H1 (cell line): ENCODE data around the gene MGMT. TPM values are rescaled to one million over a fixed set of nuclear protein-coding genes. Genes with fewer than 3 reads are reported as not detected.

Experiments
- CTCF ChIA-PET: fragments of 300-600 bp; sonication (Branson Sonifier 250); formaldehyde crosslinking; loops from one replicate; lab custom pipeline; 2021; ENCODE audit not compliant: partially characterized antibody; lab: Charles Lee
- POLR2A ChIA-PET: fragments of 300-600 bp; sonication (Branson Sonifier 250); formaldehyde crosslinking; loops from one replicate; lab custom pipeline; 2021; ENCODE audit warnings: inconsistent platforms; ENCODE audit not compliant: partially characterized antibody; lab: Charles Lee
- DNase-seq, 2 experiments: peaks; one replicate each; pipeline versions ENCODE4 v3.0.0 to v3.0.0-alpha.2; 2010 to 2022; ENCODE audit warnings: low spot score in 2 of 2, low read depth in 1 of 2, mixed read lengths in 1 of 2
- FAIRE-seq: peaks from 2 replicates; lab custom pipeline; 2011; peaks lifted over from hg19 to GRCh38; lab: Jason Lieb, UNC
- H2AFZ ChIP-seq: 2 replicates; pipeline ENCODE4 v1.8.1; 2012; ENCODE audit warnings: low read length, inconsistent platforms
- H2AK5ac ChIP-seq: 2 replicates; pipeline ENCODE4 v1.6.1; 2013; ENCODE audit warnings: low read depth, low read length
- H2BK120ac ChIP-seq: replicated peaks from 2 replicates; pipeline ENCODE3; 2013; ENCODE audit warnings: low read depth, low read length, inconsistent platforms
- H2BK12ac ChIP-seq: 2 replicates; pipeline ENCODE4 v1.6.1; 2013; ENCODE audit warnings: low read depth, low read length
- H2BK15ac ChIP-seq: 2 replicates; pipeline ENCODE4 v1.6.1; 2013; ENCODE audit warnings: low read length
- H2BK20ac ChIP-seq: 2 replicates; pipeline ENCODE4 v1.6.1; 2013; ENCODE audit warnings: low read length
- H2BK5ac ChIP-seq: 2 replicates; pipeline ENCODE4 v1.6.1; 2013; ENCODE audit warnings: low read depth, low read length
- H3K14ac ChIP-seq: 2 replicates; pipeline ENCODE4 v1.6.1; 2013; ENCODE audit warnings: inconsistent platforms; ENCODE audit not compliant: insufficient read length
- H3K18ac ChIP-seq: 2 replicates; pipeline ENCODE4 v1.6.1; 2013; ENCODE audit warnings: low read length; ENCODE audit errors: extremely low read depth
- H3K23ac ChIP-seq: 2 replicates; pipeline ENCODE4 v1.6.1; 2013; ENCODE audit warnings: inconsistent platforms; ENCODE audit not compliant: insufficient read length
- H3K23me2 ChIP-seq: 2 replicates; pipeline ENCODE4 v1.6.1; 2013; ENCODE audit warnings: low read depth, low read length
- H3K27ac ChIP-seq: 2 replicates; pipeline ENCODE4 v1.6.1; 2011; ENCODE audit warnings: low read depth, low read length, inconsistent platforms
- H3K27me3 ChIP-seq, 4 experiments: replicated peaks in 1 of 4; 1 replicate in 1 of 4; 2 replicates in 3 of 4; pipeline versions ENCODE4 v1.6.1 to v1.8.1; 2011 to 2013; ENCODE audit warnings: low read length in 3 of 4, mild to moderate bottlenecking in 3 of 4, inconsistent platforms in 2 of 4, mixed read lengths in 2 of 4, moderate library complexity in 1 of 4; ENCODE audit not compliant: control insufficient read depth in 3 of 4, insufficient read depth in 3 of 4; ENCODE audit errors: extremely low read depth in 1 of 4
- H3K36me3 ChIP-seq, 4 experiments: 2 replicates each; pipeline versions ENCODE4 v1.6.1 to v1.8.1; 2011 to 2013; ENCODE audit warnings: mild to moderate bottlenecking in 4 of 4, low read length in 3 of 4, moderate library complexity in 2 of 4, control low read depth in 1 of 4, inconsistent platforms in 1 of 4; ENCODE audit not compliant: insufficient read depth in 4 of 4, control insufficient read depth in 2 of 4
- H3K4ac ChIP-seq: replicated peaks from 2 replicates; pipeline ENCODE3; 2013; ENCODE audit warnings: low read length, low read depth, mixed read lengths, inconsistent platforms; ENCODE audit not compliant: insufficient read length
- H3K4me1 ChIP-seq, 4 experiments: replicated peaks in 1 of 4; 1 replicate in 1 of 4; 2 replicates in 3 of 4; pipeline versions ENCODE4 v1.6.1 to v1.8.1; 2011 to 2013; ENCODE audit warnings: low read length in 3 of 4, inconsistent platforms in 2 of 4, mixed read lengths in 1 of 4; ENCODE audit not compliant: insufficient read depth in 4 of 4, control insufficient read depth in 3 of 4
- H3K4me2 ChIP-seq, 2 experiments: 2 replicates each; pipeline versions ENCODE4 v1.6.1 to v1.8.1; 2011 to 2013; ENCODE audit warnings: low read depth in 2 of 2, low read length in 2 of 2, control low read depth in 1 of 2, inconsistent platforms in 1 of 2, mild to moderate bottlenecking in 1 of 2; ENCODE audit not compliant: insufficient read depth in 1 of 2
- H3K4me3 ChIP-seq, 4 experiments: fragments of 200-600, 300-600 bp in 1 of 4; sonication (generic), shearing (Covaris generic), sonication (Bioruptor Twin) in 1 of 4; 2 replicates each; pipeline versions ENCODE4 v1.5.1 to v1.8.1; 2011 to 2016; ENCODE audit warnings: low read length in 4 of 4, low read depth in 3 of 4, control low read depth in 2 of 4, inconsistent platforms in 2 of 4, mild to moderate bottlenecking in 2 of 4, mixed read lengths in 1 of 4, moderate library complexity in 1 of 4; ENCODE audit not compliant: insufficient read depth in 2 of 4; ENCODE audit errors: extremely low read depth in 1 of 4
- H3K56ac ChIP-seq: replicated peaks from 2 replicates; pipeline ENCODE3; 2013; ENCODE audit warnings: low read depth, mild to moderate bottlenecking, mixed read lengths, low read length, inconsistent platforms; ENCODE audit not compliant: insufficient read length
- H3K79me1 ChIP-seq: 2 replicates; pipeline ENCODE4 v1.6.1; 2013; ENCODE audit warnings: low read depth, low read length, control low read depth
- H3K79me2 ChIP-seq, 2 experiments: 2 replicates each; pipeline versions ENCODE4 v1.6.1 to v1.8.1; 2012 to 2013; ENCODE audit warnings: low read length in 2 of 2, mild to moderate bottlenecking in 2 of 2, inconsistent platforms in 1 of 2; ENCODE audit not compliant: insufficient read depth in 2 of 2, control insufficient read depth in 1 of 2
- H3K9ac ChIP-seq, 4 experiments: replicated peaks in 1 of 4; 1 replicate in 1 of 4; 2 replicates in 3 of 4; pipeline versions ENCODE4 v1.6.1 to v1.8.1; 2011 to 2013; ENCODE audit warnings: low read depth in 3 of 4, low read length in 3 of 4, control low read depth in 2 of 4, mild to moderate bottlenecking in 2 of 4, moderate library complexity in 2 of 4, inconsistent platforms in 1 of 4; ENCODE audit errors: extremely low read depth in 1 of 4
- H3K9me3 ChIP-seq, 2 experiments: 2 replicates each; pipeline versions ENCODE4 v1.6.1 to v1.8.1; 2012 to 2013; ENCODE audit warnings: mild to moderate bottlenecking in 2 of 2, moderate library complexity in 2 of 2, control low read depth in 1 of 2, inconsistent platforms in 1 of 2, low read depth in 1 of 2, low read length in 1 of 2, mixed read lengths in 1 of 2; ENCODE audit not compliant: insufficient read depth in 2 of 2
- H4K20me1 ChIP-seq, 2 experiments: replicated peaks in 1 of 2; 2 replicates each; pipeline versions ENCODE3 to v1.8.1; 2011 to 2013; ENCODE audit warnings: inconsistent platforms in 2 of 2, low read length in 2 of 2, mild to moderate bottlenecking in 1 of 2; ENCODE audit not compliant: insufficient read depth in 2 of 2, control insufficient read depth in 1 of 2
- H4K5ac ChIP-seq: 2 replicates; pipeline ENCODE4 v1.6.1; 2013; ENCODE audit warnings: low read length, low read depth, mixed read lengths, inconsistent platforms; ENCODE audit not compliant: insufficient read length
- H4K8ac ChIP-seq: 2 replicates; pipeline ENCODE4 v1.8.0; 2013; ENCODE audit warnings: mild to moderate bottlenecking, moderate library complexity, low read length, inconsistent platforms; ENCODE audit not compliant: insufficient read depth; ENCODE audit errors: extremely low read depth
- H4K91ac ChIP-seq: replicated peaks from 2 replicates; pipeline ENCODE3; 2013; ENCODE audit warnings: low read length, mixed read lengths, inconsistent platforms; ENCODE audit not compliant: insufficient read length
- CTBP2 ChIP-seq: IDR thresholded peaks from 2 replicates; pipeline ENCODE4 v1.7.0; 2011; ENCODE audit warnings: borderline replicate concordance, mild to moderate bottlenecking, moderate library complexity, mixed read lengths, low read length; ENCODE audit not compliant: insufficient read depth, insufficient read length
- RBBP5 ChIP-seq: IDR thresholded peaks from 2 replicates; pipeline ENCODE4 v1.7.1; 2012; ENCODE audit warnings: low read depth, mild to moderate bottlenecking, inconsistent platforms, low read length, moderate library complexity, borderline replicate concordance
- TEAD4 ChIP-seq: IDR thresholded peaks from 2 replicates; pipeline ENCODE4 v1.6.1; 2012; ENCODE audit warnings: low read depth, low read length, inconsistent platforms, mixed read lengths
- WGBS, 2 experiments: shearing (Covaris generic) in 1 of 2; methylation state at CpG; one replicate each; pipeline versions ENCODE4 v1.1.6 to v1.1.7; 2013 to 2015; ENCODE audit warnings: low lambda C conversion rate in 2 of 2, mixed read lengths in 2 of 2, inconsistent platforms in 1 of 2, low coverage in 1 of 2, missing lambda C conversion rate in 1 of 2; ENCODE audit not compliant: insufficient replicate concordance in 2 of 2, insufficient coverage in 1 of 2, insufficient read length in 1 of 2; ENCODE audit errors: extremely low coverage in 1 of 2, missing lambda C conversion rate in 1 of 2; 5-methylcytosine and 5-hydroxymethylcytosine counted together
- polyA plus RNA-seq, 7 experiments: library from polyadenylated mRNA; depleted of rRNA in 3 of 7; stranded (reverse) in 5 of 7; unstranded in 2 of 7; fragments of >200 nt in 5 of 7; fragments of 200-250 nt in 2 of 7; gene quantifications; 1 replicate in 5 of 7; 2 replicates in 1 of 7; 4 replicates in 1 of 7; pipeline versions ENCODE4 v1.2.1 to v1.2.3, GENCODE V29; 2011 to 2013; ENCODE audit warnings: missing spikeins in 2 of 7, mixed read lengths in 2 of 7
- total RNA-seq: library from RNA; stranded (reverse); fragmentation: NEBNext Ultra II Directional; extraction: Animal tissue kit (Norgen Biotek cat#: 25700); gene quantifications from 2 replicates; pipeline ENCODE4 v1.2.1, GENCODE V29; 2021

Gene MGMT
- total and polyA plus RNA-seq, 2 of the 8 experiments (the other 6 are each of a cell fraction or from before 2014, with no cell fraction given), result 9.9 to 10.7 TPM

DNA sequence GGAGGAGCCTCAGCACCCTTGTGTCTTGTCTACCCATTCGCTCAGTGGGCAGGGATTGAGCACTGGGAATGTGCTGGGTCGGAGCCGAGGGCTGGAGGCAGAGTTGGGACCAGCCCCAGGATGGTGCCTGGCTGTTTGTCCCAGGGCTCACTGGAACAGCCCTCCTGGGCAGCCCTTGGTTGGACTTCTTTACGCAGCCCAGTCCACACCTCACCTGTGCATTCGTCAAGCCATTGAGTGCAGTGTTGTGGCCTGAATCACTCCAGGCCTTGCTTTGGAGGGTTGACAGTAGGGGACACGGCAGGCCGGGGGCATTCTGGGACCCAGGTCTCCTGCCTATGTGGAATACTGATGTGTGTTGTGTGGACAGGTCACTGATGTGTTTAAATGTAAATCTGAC is 229.6 kb downstream of the MGMT start:
- DNase-seq (no peak), FAIRE-seq (no peak)
- Histone ChIP-seq H2AK5ac (no peak overlapping the region; the same call in 1 of the 2 replicates), H3K18ac (no peak overlapping the region), H3K4me1 (peaks cover 0 to 2% (median 0%) of the 10 kb centered on the region in 4 experiments; a peak in 2 of 7 replicates), H4K91ac (no peak overlapping the region), H3K23me2 (no peaks in the 10 kb centered on the region), H2BK5ac (no peak overlapping the region), H2AFZ (no peak overlapping the region), H4K8ac (no peak overlapping the region), H3K9ac (no peak overlapping the region), H3K4me3 (no peak overlapping the region), H2BK120ac (no peak overlapping the region), H3K27ac (no peak overlapping the region), H3K4me2 (no peak overlapping the region), H3K36me3 (no peaks in the 10 kb centered on the region), H3K79me2 (no peaks in the 10 kb centered on the region), H3K14ac (no peak overlapping the region), H3K27me3 (no peaks in the 10 kb centered on the region; a peak in 1 of 7 replicates), H3K79me1 (no peaks in the 10 kb centered on the region), H3K23ac (no peak overlapping the region), H2BK20ac (no peak overlapping the region), H3K56ac (no peak overlapping the region), H3K4ac (no peak overlapping the region), H2BK12ac (no peak overlapping the region), H4K5ac (no peak overlapping the region), H2BK15ac (no peak overlapping the region), H4K20me1 (no peaks in the 10 kb centered on the region), H3K9me3 (no peaks in the 10 kb centered on the region)
- 88% methylated on average over 7 of the region's 7 CpGs; no CpG with 5 or more reads in 1 of the 2 experiments for WGBS, 2 experiments
- ChIA-PET CTCF (interaction anchor here (1.3 kb wide), 1 partner anchor 9 kb away, joined by 3 read pairs; no protein-coding TSS in a partner anchor), POLR2A (no interaction called here)
- no peak for TF ChIP-seq CTBP2
- TF ChIP-seq RBBP5, result no peak
- TF ChIP-seq TEAD4, result no peak
